ENCODE data around the gene COX18.

DNA sequence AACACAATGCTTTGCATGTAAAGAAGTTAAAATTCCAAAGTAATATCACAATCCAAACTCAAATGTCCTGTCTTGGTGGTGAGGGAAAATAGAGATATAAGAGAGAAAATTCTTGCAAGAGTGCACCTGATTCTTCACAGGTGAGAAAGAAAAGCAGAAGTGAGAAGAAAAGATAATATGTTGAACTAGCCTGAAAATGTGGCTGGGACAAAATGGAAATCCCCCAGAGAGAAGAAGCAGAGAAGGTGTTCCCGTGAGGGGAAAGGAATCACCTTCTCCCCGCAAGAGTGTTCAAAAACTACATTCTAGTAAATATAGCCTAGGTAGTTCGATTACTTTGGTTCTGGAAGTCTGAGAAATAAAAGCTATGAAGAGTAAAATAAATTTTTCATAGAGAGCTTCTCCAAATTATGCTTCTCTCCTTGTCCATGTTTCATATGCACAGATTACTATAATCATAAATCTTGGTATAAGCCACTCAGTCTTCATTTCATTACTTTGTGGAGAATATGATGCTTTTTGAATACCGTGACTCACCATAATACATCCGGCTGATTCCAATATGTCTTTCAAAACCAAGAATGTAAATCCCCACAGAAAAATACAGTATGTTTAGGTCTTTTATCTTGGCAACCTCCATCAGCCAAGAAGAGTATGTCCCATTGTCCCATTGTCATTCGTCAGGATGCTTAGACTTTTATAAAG is 63.1 kb downstream of the COX18 start:
- TF ChIP-seq, protein P1, sequence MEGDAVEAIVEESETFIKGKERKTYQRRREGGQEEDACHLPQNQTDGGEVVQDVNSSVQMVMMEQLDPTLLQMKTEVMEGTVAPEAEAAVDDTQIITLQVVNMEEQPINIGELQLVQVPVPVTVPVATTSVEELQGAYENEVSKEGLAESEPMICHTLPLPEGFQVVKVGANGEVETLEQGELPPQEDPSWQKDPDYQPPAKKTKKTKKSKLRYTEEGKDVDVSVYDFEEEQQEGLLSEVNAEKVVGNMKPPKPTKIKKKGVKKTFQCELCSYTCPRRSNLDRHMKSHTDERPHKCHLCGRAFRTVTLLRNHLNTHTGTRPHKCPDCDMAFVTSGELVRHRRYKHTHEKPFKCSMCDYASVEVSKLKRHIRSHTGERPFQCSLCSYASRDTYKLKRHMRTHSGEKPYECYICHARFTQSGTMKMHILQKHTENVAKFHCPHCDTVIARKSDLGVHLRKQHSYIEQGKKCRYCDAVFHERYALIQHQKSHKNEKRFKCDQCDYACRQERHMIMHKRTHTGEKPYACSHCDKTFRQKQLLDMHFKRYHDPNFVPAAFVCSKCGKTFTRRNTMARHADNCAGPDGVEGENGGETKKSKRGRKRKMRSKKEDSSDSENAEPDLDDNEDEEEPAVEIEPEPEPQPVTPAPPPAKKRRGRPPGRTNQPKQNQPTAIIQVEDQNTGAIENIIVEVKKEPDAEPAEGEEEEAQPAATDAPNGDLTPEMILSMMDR (IDR thresholded peaks at IDR 0.05): no peak
- TF ChIP-seq POLR2A (IDR thresholded peaks at IDR 0.05): no peak
